HG03039 (cell line): ENCODE data around the gene KPNB1.
"Not testable (repeated sequence)": the region's sequence is repeated elsewhere in the genome, so short reads cannot be mapped to it uniquely, and the experiment has no call there.

Source experiments
- ATAC-seq: cut with Tn5 transposase; IDR thresholded peaks from one replicate; pipeline ENCODE4 v1.9.1; 2021; ENCODE audit warnings: mild to moderate bottlenecking, moderate library complexity; ENCODE audit not compliant: unreplicated experiment

KPNB1 gene

DNA sequence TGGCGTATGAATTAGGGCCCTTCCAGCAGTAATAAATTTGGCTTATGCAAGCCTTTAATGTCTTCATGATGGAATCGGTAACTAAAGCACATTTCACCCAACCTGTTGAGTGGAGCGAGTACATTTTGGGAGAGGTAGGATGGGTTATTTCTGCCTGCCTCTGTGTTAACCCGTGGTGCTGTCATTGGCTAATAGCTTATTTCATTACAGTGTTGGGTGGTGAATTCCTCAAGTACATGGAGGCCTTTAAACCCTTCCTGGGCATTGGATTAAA lies 26.4 kb downstream of the KPNB1 start:
- no peak for ATAC-seq

DNA sequence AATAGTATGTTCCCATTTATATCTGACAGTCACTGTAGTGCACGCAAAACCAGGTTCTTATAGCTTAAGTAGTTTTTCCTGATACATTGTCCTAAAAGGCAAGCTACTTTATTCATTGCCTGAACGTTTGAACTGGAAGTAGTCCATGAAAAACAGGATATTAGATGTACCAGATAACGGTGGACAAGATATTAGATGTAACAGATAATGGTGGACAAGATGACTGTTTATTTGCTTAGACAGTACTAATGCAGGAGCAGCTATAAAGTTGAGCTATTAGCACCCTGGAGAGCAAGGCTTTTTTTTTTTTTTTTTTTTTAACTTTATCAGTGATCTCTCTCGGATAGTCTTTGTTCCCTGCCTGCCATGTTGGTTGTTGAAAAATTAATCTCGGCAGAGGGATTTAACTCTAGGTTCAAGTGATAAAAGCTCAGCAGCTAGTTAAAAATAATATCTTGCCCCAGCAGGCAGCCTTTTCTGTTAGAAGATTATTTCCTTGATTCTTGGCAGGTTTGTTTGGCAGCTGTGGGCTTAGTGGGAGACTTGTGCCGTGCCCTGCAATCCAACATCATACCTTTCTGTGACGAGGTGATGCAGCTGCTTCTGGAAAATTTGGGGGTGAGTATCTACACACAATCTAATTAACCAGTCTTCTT lies 26.9 kb downstream of the KPNB1 start:
- ATAC-seq = no peak

DNA sequence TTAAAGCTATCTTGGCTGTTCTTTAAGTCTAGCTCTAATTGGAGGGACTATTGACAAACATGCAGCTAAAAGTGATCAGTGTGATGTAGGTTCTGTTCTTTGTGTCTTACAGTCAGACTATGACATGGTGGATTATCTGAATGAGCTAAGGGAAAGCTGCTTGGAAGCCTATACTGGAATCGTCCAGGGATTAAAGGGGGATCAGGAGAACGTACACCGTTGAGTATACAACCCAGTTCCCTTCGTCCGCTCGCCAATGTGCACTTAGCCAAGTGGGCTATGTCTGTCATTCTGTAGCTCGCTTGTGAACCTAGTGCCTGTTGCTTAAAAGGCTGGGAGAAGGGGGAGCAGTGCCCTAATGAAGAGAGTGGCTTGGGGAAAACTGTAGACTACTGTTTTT lies 28.5 kb downstream of the KPNB1 start:
- ATAC-seq = no peak

DNA sequence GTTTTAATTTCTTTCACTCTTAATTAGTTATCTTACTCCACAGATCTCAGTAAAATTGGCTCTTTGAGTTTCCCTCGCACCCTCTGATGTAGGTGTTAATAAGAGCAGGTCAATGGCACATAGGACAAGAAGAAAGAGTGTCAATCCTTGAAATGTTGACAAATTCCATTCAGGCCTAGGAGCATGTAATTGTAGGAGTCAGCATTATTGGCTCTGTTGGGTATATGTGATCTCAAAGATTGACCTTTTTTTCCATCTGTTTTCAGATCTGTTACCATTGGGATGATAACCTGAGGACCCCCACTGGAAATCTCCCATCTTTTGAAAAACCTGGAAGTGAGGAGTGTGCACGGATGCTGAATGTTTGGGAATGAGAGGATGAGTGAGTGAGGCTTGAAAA lies 32.4 kb downstream of the KPNB1 start:
- no peak for ATAC-seq

DNA sequence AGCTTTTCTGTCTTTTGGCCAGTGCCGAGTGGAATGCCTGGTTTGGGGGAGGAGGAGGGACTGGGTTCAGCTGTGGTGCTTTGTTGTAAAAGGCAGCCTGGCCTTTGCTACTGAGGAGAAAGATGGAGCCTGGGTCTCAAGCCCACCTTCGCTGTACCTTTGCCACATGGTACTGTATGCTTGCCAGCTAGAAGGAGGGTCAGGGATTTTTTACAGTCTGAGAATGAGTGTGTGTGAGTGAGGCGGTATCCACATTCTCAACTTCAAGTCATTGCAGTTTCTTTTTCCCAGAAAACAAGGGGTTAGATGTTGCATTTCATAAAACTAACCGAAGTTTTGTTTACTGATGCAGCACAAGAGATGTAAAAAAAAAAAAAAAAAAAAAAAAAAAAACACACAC lies 33.0 kb downstream of the KPNB1 start:
- not testable (repeated sequence) for ATAC-seq

DNA sequence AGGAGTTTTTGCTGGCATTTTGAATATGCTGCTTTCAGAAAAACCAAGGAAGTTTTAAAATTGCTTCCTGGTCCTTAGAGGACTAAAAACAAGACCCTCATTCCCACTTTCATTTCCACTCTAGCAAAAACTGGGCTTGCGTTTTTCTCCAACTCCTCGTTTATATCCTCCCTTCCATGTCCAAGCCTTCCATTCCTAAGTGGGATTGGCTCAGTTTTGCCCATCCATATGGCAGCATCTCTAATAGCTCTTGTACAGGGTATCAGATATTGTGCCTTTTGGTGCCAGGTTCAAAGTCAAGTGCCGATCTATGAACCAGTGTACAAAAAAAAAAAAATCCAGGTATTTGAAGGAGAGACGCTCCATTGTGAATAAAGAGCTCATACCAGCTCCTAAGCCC lies 34.3 kb downstream of the KPNB1 start:
- ATAC-seq = no peak

DNA sequence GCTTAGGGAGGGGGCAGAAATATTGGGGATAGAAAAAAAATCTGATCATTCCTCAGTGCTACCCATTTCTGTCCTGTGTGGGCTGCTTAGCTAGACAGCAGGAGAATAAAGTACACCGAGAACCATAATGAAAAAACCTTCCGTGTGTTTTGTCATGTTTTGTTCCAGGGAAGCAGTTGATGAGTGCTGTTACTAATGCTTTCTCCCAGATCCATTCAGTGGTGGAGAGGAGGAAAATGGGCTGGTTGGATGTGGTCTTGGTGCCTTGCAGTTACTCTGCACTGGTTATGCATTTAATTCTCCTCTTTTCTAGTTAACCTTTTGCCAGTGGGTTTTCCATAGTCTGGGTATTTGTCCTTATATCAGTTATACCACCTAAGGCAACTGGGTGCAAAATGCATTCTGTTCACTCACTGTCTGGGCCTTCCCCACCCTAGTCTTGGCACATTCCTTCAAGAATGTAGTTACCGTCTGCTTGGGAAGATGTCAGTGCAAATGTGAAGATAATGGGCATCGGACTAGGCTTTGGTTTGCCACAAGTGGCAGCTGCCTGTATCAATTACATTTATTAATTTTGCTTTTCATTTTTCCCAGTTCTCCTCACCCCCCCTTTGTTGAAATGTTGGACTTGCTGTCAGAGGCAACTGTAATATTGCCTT lies 34.9 kb downstream of the KPNB1 start:
- no peak for ATAC-seq

DNA sequence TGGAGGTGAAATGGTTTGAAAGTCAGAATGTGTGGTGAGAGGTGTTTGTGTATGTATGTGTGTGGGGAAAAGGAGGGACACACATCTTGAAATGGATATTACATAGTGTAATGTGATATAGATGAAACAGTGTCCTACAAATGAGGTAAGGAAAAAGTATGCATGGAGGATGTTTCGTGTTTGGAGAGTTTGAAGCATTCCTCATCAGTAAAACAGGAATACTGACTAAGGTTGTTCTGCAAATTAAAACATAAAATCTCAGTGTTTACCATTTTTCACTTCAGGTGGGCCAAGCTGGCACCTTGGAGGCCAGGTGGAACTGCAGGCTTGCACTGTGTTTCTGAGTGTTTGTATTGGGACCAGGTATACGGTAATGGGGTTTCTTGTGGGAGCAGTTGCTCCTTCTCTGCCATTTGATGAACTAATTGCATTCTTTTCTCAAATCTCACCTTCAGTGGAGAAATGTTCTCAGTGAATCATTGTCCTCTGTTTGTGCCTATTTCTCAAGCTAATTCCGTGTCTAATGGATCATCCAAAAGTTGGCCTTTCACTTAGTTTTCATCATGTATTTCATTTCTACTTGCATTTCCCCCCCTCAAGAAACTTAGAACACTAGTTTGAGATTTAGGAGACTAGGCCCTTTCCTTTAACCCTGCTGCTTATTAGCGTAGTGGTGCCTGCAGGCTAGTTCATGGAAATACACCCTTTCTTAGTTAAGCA lies 36.0 kb downstream of the KPNB1 start:
- ATAC-seq = no peak

DNA sequence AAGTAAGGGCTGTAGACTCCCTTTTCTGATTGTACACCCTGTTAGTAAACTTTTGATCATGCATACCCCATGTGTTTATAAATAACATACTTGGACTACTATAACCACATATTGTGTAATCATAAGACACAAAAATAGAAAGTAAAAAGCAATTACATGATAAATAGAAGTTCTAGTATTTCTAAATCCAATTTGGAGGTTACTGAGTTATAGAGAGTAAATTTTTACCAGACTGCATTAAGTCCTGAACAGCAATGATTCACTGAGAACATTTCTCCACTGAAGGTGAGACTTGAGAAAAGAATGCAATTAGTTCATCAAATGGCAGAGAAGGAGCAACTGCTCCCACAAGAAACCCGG lies 36.5 kb downstream of the KPNB1 start:
- ATAC-seq = no peak

DNA sequence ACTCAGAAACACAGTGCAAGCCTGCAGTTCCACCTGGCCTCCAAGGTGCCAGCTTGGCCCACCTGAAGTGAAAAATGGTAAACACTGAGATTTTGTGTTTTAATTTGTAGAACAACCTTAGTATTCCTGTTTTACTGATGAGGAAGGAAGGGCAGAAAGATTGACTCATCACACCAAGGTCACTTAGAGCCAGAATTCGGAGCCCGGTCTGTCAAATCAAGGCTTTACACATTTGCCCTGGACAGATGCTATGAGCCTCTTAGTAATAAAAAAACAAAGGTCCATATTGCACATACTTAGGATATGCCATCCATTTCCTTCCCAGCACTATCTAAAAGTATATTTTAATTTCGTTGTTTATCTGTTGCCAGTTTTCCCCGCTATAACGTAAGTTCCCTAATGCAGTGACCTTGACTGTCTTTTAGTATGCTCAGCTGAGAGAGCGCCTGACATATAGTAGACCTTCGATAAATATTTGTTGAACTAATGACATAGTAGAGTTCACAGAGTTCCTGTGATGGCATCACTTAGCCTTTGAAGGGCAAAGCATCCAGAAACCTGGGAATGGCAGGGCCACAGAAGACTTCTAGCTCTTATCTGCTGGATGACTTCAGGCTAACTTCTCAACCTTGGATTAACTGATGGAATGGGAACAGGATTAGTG lies 37.1 kb downstream of the KPNB1 start:
- ATAC-seq = no peak

GRCh38 chr17:47687328-47687690 lies 37.6 kb downstream of the KPNB1 start:
- ATAC-seq = no peak

GRCh38 chr17:47687748-47688147 lies 38.0 kb downstream of the KPNB1 start:
- no peak for ATAC-seq

- ATAC-seq = no peak
Measured at GRCh38 chr17:47690121-47690520, 40.4 kb downstream of the KPNB1 start.

DNA sequence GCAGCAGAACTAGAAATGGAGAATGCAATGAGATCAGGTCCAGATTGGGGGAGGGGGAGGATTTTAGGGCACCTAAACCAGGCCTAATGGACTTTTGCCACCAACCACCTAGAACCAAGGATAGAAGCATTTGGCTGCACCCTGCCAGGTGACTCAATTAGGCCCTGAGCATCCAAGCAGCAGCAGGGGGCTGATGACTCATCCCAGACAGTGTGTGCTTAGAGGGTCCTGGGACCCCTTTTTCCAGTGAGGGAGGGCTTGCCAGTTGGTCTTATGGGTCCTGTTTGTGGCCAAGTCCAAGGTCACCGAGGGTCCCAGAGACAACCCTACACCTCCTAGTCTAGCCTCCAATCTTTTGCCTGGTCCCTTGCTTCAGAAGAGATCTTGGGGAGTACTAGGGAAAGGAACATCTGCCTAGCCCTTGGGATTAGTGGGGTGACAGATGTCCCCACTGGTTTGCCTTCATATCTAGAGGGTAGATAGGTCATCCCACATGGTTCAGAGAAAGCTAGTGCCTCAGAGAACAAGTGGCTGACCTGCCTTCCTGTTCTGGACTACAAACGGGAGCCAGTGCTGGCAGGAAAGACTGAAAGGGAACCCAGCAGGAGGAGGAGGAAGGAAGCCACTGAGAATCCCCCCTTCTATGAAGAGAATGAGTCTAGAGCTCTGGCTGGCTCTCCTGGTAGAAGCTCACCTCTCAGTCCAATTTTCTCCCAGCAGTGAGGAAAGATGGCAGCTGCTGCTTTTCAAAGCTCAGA lies 42.6 kb downstream of the KPNB1 start:
- no peak for ATAC-seq

DNA sequence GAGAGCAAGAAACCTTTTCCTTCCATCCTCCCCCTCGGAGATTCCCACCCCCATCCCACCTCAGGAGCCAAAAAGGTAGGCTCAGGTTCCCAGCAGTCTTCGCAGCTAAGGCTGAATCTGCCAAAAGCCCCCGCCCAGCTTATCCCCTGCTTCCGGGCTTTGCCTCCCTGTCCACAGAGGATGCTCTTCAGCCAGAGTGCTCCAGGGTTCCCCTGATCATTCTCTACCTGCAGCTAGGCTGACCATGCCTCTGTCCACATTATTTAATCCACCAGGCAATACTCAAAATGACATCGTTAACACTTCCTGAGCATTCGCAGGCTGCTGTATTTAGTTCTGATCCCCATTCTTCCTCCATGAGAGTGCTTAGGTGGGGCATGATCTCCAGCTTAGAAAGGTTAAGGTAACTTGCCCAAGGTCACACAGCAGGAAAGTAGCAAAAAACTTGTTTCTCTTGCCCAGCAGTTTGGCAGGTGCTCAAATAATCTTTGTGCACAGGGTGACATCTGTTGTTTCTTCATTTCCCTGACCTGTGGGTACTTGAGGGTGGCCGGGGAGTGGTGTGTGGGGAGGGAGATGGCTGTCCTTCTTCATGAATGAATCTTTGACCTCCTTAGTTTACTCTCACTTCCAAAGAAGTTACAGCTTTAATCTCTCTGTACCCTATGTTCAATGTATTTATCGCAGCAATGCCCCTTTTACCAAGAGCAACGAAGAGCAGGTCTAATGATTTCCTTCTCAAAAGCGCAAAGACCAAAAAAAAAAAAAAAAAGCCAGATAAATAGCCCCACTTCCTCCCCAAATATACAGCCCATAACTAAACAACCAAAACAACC lies 43.4 kb downstream of the KPNB1 start:
- no peak for ATAC-seq

DNA sequence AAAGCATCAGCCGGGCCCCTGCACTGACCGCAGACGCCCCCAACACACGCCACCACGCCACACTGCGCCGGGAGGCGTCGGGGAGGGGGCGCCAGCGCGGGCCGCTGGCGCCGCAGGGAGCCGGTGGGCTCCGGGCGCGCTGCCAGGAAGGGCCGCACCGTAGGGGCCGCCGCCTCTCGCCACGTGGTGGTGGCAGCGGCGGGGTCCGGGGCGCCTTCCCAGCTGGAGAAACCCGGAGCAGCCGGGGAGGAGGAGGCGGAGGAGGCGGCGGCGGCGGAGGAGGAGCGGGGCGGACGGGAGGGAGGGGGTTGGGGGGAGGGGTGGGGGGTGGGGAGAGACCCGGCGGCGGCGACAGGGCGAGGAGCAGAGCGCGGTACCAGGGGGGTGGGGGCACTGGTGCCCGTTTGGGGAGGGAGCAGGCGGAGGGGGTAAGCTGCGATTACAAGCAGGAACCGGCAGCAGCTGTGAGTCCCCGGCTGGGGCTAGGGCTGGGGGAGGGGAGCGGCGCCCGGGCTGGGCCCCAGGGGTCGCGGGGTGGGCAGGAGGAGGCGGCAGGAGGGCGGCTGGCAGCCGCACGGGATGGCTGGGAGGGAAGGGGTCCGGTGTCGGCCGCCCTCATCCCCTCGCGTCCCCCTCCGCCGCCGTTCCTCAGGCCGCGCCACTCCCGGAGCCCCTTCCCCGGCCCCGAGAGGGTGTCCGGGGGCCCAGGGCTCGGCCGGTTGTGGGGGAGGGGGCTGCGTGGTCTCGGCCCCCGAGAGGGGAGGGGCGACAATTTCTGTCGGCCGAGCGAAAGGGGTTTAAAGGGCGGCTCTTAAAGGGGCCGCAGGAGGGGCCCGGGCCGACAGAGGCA lies 44.2 kb downstream of the KPNB1 start, which contains the start of gene TBKBP1:
Gene TBKBP1, plus strand, starts transcription at position 431 of the 850 bp plus-strand sequence. CDS start 1,952 bp downstream, outside the sequence.
- no peak for ATAC-seq

GRCh38 chr17:47694581-47695428 lies 45.1 kb downstream of the KPNB1 start:
- no peak for ATAC-seq
